ENCODE measurements around the gene FAM83B. TPM values are rescaled to one million over a fixed set of nuclear protein-coding genes. Genes with fewer than 3 reads are reported as not detected.
"Not testable (repeated sequence)": the region's sequence is repeated elsewhere in the genome, so short reads cannot be mapped to it uniquely, and the experiment has no call there.

FAM83B gene, protein sequence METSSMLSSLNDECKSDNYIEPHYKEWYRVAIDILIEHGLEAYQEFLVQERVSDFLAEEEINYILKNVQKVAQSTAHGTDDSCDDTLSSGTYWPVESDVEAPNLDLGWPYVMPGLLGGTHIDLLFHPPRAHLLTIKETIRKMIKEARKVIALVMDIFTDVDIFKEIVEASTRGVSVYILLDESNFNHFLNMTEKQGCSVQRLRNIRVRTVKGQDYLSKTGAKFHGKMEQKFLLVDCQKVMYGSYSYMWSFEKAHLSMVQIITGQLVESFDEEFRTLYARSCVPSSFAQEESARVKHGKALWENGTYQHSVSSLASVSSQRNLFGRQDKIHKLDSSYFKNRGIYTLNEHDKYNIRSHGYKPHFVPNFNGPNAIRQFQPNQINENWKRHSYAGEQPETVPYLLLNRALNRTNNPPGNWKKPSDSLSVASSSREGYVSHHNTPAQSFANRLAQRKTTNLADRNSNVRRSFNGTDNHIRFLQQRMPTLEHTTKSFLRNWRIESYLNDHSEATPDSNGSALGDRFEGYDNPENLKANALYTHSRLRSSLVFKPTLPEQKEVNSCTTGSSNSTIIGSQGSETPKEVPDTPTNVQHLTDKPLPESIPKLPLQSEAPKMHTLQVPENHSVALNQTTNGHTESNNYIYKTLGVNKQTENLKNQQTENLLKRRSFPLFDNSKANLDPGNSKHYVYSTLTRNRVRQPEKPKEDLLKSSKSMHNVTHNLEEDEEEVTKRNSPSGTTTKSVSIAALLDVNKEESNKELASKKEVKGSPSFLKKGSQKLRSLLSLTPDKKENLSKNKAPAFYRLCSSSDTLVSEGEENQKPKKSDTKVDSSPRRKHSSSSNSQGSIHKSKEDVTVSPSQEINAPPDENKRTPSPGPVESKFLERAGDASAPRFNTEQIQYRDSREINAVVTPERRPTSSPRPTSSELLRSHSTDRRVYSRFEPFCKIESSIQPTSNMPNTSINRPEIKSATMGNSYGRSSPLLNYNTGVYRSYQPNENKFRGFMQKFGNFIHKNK
- total RNA-seq = not detected

DNA sequence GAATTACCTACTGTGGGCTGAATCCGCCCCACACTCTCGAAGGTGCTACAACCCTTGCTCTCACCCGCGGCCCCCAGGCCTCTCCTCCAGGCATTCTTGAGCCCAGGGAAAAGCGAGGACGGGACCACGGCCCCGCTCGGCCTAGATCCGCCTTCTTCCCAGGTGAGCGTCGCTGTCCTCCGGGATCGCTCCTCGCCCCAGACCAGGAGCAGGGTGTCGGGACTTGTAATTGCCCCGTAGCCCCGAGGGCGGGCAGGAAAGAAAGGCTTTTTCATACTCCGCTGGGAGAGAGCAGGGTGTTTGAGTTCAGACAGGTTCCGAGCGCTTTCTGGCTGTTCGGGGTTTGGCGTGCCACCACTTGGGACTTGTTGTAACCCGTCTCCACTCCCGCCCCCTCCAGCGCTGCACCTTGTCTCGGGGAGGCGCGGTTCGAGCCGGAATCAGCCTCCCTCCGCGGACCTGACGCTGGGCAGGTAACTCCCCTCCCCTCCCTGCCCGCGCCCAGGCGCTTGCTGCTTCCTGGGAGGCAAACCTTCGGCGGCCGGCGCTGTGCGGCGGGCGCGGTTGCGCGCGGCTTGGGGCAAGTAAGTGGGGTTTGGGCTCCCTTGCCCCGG lies at the start of gene FAM83B:
FAM83B (plus strand) TSS at position 529 of the 614 bp plus-strand sequence. CDS start 23,476 bp downstream, outside the sequence.
- Mint-ChIP-seq H3K9me3 (peaks cover 17 to 18% of the 10 kb centered on the region in 2 donors), H3K27ac (no peak within 1 kb of the TSS), H3K36me3 (peaks cover 0 to 7% of the 10 kb centered on the region in 2 donors)
- DNase-seq (ENCODE audit: low spot score in 2 of 2) (no peak), ATAC-seq (no peak)

DNA sequence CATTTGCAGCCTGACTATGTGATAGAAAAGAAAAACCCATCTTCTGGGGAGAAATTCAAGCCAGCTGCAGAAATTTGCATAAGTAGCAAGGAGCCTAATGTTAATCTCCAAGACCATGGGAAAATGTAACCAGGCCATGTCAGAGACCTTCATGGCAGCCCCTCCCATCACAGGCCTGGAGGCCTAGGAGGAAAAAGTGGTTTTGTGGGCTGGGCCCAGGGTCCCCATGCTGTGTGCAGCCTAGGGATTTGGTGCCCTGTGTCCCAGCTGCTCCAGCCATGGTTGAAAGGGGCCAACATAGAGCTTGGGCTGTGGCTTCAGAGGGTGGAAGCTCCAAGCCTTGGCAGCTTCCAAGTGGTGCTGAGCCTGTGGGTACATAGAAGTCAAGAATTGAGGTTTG lies 49.7 kb upstream of the FAM83B start:
- not testable (repeated sequence) for DNase-seq (ENCODE audit: low spot score in 2 of 2); H3K27ac Mint-ChIP-seq; ATAC-seq
- peaks cover 20 to 21% of the 10 kb centered on the region in 2 donors for H3K9me3 Mint-ChIP-seq
- peaks cover 0 to 15% of the 10 kb centered on the region in 2 donors for H3K36me3 Mint-ChIP-seq

DNA sequence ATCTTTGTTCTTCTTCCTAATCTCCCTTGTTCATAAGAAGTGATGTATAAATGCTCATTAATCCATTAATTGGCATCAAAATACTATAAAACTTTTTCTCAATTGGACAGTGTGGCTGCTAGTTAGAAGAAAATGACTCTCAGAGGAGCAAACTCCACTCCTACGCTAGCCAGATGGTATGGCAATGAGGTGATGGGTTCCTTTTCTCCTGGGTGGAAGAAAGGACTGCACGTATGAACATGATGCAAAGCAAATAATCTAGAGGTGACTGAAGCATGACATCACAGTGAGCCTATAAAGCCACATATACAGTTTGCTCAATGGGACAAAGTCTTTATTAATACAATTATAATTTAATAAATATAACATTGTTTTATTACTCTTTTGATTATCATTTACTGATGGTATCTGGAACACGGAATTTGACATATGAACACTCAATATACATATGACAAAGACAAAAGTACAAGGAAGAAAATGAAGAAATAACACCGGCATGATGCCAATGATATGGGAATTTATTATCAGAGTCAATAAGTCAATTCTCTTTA lies 46.4 kb upstream of the FAM83B start:
- DNase-seq (ENCODE audit: low spot score in 2 of 2) (no peak), ATAC-seq (no peak)
- Mint-ChIP-seq H3K27ac (no peak overlapping the region), H3K9me3 (peaks cover 20 to 25% of the 10 kb centered on the region in 2 donors), H3K36me3 (peaks cover 0 to 15% of the 10 kb centered on the region in 2 donors)

DNA sequence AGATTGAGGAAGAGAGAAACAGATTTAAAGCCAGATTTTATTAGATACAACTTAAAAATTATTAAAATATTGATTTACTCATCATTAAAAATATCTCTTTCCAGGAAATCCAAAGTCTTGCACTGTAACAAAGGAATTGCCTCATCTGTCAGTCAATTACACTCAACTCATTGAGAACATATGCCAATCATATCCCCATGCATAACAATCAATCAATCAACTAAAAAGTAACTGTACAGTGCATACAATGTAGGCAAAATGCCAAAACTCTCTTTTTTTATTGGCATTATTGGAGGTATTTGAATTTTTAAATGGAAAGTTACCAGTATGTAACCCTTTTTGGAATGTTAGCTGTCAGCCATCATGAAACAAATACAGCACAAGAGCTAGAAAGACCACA lies 45.3 kb upstream of the FAM83B start:
- H3K27ac Mint-ChIP-seq = no peak overlapping the region
- no peak for ATAC-seq
- H3K9me3 Mint-ChIP-seq = peaks cover 12 to 18% of the 10 kb centered on the region in 2 donors
- no peak for DNase-seq (ENCODE audit: low spot score in 2 of 2)
- H3K36me3 Mint-ChIP-seq = peaks cover 0 to 5% of the 10 kb centered on the region in 2 donors

DNA sequence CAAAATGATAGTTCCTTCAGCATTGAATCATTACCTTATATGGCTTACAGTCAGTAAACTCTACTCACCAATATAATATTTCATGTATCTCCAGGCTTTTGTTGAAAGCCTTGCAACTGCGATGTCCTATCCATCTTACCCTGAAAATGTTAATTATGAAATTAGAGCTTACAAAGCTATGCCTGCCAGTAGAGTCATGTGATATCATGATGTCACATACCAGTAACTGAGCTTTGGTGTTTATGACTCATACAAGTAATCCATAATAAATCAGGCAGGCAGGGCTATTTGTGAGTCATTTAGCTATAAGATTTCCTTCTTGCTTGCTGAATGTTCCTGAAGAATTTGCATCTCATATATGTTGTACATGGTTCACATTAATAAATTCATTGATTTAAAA lies 44.9 kb upstream of the FAM83B start:
- DNase-seq (ENCODE audit: low spot score in 2 of 2) (no peak), ATAC-seq (no peak)
- no peak overlapping the region for H3K27ac Mint-ChIP-seq
- H3K36me3 Mint-ChIP-seq = peaks cover 0 to 1% of the 10 kb centered on the region in 2 donors
- peaks cover 8 to 13% of the 10 kb centered on the region in 2 donors for H3K9me3 Mint-ChIP-seq

DNA sequence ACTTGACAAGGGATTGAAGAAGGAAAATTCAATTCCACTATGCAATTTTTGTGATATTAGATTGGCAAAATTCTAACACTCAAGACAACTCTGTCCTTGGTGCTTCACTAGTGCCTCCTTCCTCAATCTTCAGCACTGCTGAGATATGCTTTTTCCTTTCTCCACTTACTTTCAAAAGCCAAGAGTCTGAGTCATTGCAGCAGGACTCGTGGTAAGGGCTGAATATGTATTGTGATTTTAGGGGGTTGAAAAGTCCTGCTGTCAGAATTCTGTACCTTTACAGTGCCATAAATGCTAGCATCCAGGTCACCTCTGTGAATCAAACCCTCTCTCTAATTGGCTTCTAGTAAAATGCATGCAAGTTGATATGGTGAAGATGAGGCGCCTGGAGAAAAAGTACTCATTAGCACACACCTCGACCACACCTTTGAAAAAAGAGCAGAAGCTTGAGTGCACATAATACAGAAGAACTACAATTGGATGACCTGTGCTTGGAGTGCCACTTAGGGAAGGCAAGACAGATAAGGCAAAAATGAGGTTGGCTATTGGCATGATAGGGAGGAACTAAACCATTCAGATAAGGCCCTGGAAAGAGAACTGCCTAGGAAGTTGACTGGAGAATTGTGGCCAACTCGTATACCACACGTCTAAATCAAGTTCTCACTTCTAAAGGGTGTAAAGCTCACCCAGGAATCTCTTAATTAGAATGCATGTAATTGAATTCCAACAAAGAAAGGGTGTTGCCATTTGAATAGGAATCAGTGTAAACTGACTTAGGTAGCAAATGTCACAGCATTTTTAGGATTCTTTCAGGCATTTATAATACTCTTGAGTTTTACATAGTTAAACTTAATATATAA lies 43.6 kb upstream of the FAM83B start:
- DNase-seq (ENCODE audit: low spot score in 2 of 2) (no peak), ATAC-seq (no peak)
- Mint-ChIP-seq H3K36me3 (no peaks in the 10 kb centered on the region), H3K9me3 (peaks cover 7 to 13% of the 10 kb centered on the region in 2 donors), H3K27ac (no peak overlapping the region)

DNA sequence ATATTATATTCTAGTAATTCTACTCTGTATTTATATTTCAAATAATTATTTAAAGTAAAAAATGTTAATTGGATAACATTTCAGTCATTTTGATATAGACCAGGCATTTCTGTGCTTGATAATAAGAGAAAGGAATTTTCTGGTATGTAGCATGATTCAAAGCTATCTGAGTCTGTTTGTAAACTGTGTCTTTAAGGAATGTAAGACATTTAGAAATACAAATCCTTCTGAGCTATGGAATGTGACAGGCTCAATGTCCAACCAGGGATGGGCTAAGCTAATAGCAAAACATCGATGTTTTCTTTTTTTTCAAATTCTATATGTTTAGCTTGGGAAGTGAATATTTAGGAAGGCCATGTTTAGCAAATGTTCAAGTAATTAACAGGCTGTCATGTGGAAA lies 41.5 kb upstream of the FAM83B start:
- H3K9me3 Mint-ChIP-seq = peaks cover 4 to 9% of the 10 kb centered on the region in 2 donors
- ATAC-seq (no peak), DNase-seq (ENCODE audit: low spot score in 2 of 2) (no peak)
- no peak overlapping the region for H3K27ac Mint-ChIP-seq
- no peaks in the 10 kb centered on the region for H3K36me3 Mint-ChIP-seq

DNA sequence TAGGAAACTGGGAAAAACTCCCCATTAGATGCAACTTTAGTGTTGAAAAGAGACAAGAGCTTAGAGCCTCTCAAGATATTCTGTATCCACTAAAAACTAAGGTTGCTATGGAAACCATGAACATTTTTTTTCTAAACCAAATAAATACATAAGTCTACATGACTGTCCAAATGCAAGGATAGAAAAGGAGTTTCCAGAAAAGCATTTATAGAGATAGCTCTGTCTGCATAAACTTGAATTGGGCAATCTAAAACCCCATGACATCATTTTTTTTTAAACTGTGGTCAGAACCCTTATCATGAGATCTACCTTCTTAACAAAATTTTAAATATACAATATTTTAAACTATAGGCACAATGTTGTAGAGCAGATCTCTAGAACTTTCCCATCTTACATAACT lies 36.4 kb upstream of the FAM83B start:
- Mint-ChIP-seq H3K27ac (no peak overlapping the region), H3K36me3 (no peaks in the 10 kb centered on the region), H3K9me3 (peaks cover 4 to 11% of the 10 kb centered on the region in 2 donors)
- ATAC-seq = no peak
- no peak for DNase-seq (ENCODE audit: low spot score in 2 of 2)

DNA sequence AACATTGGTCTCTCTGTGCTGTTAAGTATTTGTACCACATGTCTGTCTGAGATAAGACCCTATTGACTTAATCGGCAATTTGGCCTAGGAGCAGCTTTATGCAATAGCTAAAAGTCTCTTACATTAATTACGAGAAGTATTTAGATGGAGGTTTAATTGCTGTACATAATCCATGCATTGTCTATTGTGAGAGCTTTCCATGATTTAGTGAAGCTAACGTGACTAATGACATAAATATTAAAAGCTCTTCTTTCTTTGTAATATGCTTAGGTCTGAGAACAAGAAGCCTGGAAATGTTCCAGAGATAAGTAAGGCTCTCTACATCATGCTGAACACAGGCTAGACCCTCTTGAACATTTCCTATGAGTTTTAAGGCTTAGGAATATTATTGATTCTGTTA lies 32.7 kb upstream of the FAM83B start:
- Mint-ChIP-seq H3K27ac (no peak overlapping the region), H3K36me3 (no peaks in the 10 kb centered on the region), H3K9me3 (peaks cover 3 to 11% of the 10 kb centered on the region in 2 donors)
- ATAC-seq (no peak), DNase-seq (ENCODE audit: low spot score in 2 of 2) (no peak)

DNA sequence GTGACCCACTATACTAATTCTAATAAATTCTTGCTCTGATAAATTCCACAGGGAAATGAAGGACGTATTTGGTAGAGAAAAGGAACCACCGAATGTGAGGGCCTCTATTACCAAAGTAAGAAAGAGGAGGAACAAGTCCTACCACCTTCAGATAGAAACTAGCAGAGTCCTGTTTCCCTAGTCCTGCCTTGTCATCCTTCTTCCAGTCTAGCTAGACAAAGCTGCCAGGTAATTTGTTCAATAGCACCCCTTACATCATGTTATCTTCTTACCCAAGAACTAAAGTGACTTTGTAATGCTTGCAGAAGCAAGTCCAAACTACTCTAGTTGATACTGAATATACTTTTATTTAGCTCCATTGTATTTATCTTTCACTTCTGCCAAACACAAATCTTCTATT lies 29.3 kb upstream of the FAM83B start:
- ATAC-seq = no peak

DNA sequence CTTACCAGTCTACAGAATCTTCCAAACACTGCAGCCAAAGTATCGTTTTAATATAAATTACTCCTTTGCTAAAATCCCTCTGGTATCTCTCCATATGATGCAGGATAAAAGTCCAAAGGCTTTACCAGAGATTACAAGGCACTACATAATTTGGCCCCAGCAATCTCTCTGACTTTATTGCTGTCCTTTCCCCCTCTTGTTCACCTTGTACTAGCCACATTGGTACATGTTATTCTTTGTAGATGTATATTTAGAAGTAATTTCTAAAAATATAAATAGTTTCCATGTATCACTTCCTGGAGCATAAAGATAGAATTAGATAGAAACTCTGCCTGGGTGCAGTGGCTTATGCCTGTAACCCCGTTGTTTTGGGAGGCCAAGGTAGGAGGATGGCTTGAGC lies 28.7 kb upstream of the FAM83B start:
- ATAC-seq = no peak
- no peaks in the 10 kb centered on the region for H3K36me3 Mint-ChIP-seq

More for the DNA sequence above, 29.3 kb upstream of the FAM83B start:
- DNase-seq (ENCODE audit: low spot score in 2 of 2) = no peak
- Mint-ChIP-seq H3K36me3 (no peaks in the 10 kb centered on the region), H3K9me3 (peaks cover 0 to 7% of the 10 kb centered on the region in 2 donors), H3K27ac (no peak overlapping the region)

DNA sequence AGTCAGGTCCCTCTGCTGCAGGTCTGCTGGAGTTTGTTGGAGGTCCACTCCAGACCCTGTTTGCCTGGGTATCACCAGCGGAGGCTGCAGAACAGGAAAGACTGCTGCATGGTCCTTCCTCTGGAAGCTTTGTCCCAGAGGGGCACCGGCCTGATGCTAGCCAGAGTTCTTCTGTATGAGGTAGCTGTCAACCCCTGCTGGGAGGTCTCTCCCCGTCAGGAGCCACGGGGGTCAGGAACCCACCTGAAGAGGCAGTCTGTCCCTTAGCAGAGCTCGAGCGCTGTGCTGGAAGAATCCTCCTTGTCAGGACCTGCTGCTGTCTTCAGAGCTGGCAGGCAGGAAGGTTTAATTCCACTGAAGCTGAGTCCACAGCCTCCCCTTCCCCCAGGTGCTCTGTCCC lies 22.3 kb upstream of the FAM83B start:
- H3K9me3 Mint-ChIP-seq = peaks cover 29 to 35% of the 10 kb centered on the region in 2 donors
- ATAC-seq; H3K27ac Mint-ChIP-seq; H3K36me3 Mint-ChIP-seq; DNase-seq (ENCODE audit: low spot score in 2 of 2): not testable (repeated sequence)

More for the DNA sequence above, 28.7 kb upstream of the FAM83B start:
- Mint-ChIP-seq H3K9me3 (peaks cover 0 to 10% of the 10 kb centered on the region in 2 donors), H3K27ac (no peak overlapping the region)
- no peak for DNase-seq (ENCODE audit: low spot score in 2 of 2)

DNA sequence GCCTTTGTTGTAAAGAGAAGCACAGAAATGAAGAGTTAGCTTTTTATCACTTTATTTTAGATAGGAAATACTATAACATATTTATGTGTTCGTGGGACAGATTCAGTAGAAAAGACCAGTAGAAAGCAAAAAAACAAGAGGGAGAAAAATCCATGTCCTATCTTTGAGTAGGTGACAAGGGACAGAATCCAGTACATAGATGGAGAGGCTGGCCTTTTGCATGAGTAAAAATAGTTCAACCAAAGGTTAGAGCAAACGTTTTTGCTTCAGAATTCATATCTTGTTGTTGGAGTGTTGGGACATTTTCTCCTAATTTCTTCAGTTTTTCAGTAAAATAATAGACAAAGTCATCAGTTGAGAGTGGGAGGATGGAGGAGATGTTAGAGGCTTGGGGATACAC lies 19.6 kb upstream of the FAM83B start:
- no peak for DNase-seq (ENCODE audit: low spot score in 2 of 2)
- no peaks in the 10 kb centered on the region for H3K36me3 Mint-ChIP-seq
- no peak overlapping the region for H3K27ac Mint-ChIP-seq
- ATAC-seq = no peak
- peaks cover 29 to 35% of the 10 kb centered on the region in 2 donors for H3K9me3 Mint-ChIP-seq

DNA sequence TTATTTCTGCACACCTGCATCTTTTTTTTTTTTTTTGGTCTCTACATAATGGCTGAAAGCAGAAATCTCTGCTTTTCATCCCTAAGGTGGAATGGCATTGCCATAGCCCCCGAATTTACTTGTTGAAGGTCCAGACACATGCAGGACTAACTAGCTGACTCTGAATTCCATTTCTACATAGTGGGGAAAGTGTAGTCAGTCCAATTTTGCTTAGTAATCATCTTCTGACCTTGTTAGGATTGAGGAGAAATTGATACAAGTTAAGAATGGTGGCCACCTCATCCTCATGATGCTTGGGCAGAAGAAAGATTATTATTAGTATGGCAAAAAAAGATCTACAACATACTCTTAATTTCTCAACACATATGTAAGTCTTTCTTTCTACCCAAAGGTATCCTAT lies 16.4 kb upstream of the FAM83B start:
- ATAC-seq (no peak), DNase-seq (ENCODE audit: low spot score in 2 of 2) (no peak)
- Mint-ChIP-seq H3K36me3 (peaks cover 0 to 4% of the 10 kb centered on the region in 2 donors), H3K27ac (no peak overlapping the region), H3K9me3 (peaks cover 28 to 36% of the 10 kb centered on the region in 2 donors)

DNA sequence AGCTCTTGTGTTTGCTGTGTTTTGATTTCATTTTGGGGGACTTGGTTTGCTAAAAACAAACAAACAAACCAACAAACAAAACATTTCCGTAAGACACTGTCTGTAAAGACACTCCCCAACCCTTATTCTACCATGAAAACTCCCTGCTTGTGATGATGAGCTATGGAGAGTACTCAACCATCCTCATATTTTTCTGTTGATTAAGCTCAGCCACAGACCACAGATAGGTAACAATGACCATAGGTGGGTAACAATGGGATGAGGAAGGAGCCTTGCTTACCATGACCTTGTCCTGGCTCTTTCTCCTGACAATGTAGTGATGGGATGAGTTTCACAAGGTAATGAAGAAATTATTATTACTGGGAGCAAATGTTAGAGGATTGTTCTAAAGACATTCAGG lies 11.4 kb upstream of the FAM83B start:
- ATAC-seq = no peak
- H3K27ac Mint-ChIP-seq = no peak overlapping the region
- H3K36me3 Mint-ChIP-seq = peaks cover 0 to 4% of the 10 kb centered on the region in 2 donors
- peaks cover 12 to 19% of the 10 kb centered on the region in 2 donors for H3K9me3 Mint-ChIP-seq
- no peak for DNase-seq (ENCODE audit: low spot score in 2 of 2)
